HG03175 (cell line): ENCODE data around the gene RASSF8.
"Not testable (repeated sequence)": the region's sequence is repeated elsewhere in the genome, so short reads cannot be mapped to it uniquely, and the experiment has no call there.

ENCODE experiments used
- ATAC-seq: cut with Tn5 transposase; IDR thresholded peaks from one replicate; pipeline ENCODE4 v1.9.1; 2021; ENCODE audit warnings: mild to moderate bottlenecking, moderate library complexity; ENCODE audit not compliant: unreplicated experiment

Gene RASSF8

GRCh38 chr12:26055087-26055486, 96.6 kb downstream of the RASSF8 start:
- ATAC-seq: no peak

GRCh38 chr12:26056335-26056734, 97.9 kb downstream of the RASSF8 start:
- no peak for ATAC-seq

GRCh38 chr12:26057271-26057670, 98.8 kb downstream of the RASSF8 start:
- not testable (repeated sequence) for ATAC-seq

- no peak for ATAC-seq
Measured at GRCh38 chr12:26058308-26058707, 99.8 kb downstream of the RASSF8 start.

GRCh38 chr12:26058818-26059217, 100.3 kb downstream of the RASSF8 start:
- ATAC-seq: no peak

- ATAC-seq: no peak
Measured at GRCh38 chr12:26062006-26062405, 103.5 kb downstream of the RASSF8 start.

- no peak for ATAC-seq
Measured at GRCh38 chr12:26062566-26062965, 104.1 kb downstream of the RASSF8 start.

- no peak for ATAC-seq
Measured at GRCh38 chr12:26065451-26065850, 107.0 kb downstream of the RASSF8 start.

- ATAC-seq: no peak
Measured at GRCh38 chr12:26068503-26068902, 110.0 kb downstream of the RASSF8 start.

- no peak for ATAC-seq
Measured at GRCh38 chr12:26069796-26070195, 111.3 kb downstream of the RASSF8 start.

GRCh38 chr12:26077915-26078702, 119.6 kb downstream of the RASSF8 start:
- ATAC-seq: no peak

- no peak for ATAC-seq
Measured at GRCh38 chr12:26080911-26081310, 122.4 kb downstream of the RASSF8 start.

- ATAC-seq: no peak
Measured at GRCh38 chr12:26086936-26087335, 128.5 kb downstream of the RASSF8 start.

- ATAC-seq: no peak
Measured at GRCh38 chr12:26088998-26089397, 130.5 kb downstream of the RASSF8 start.

- no peak for ATAC-seq
Measured at GRCh38 chr12:26090836-26091510, 132.5 kb downstream of the RASSF8 start.

GRCh38 chr12:26091822-26092221, 133.3 kb downstream of the RASSF8 start:
- ATAC-seq: no peak

- ATAC-seq: no peak
Measured at GRCh38 chr12:26092346-26093105, 134.0 kb downstream of the RASSF8 start.

GRCh38 chr12:26095186-26095585, 136.7 kb downstream of the RASSF8 start:
- ATAC-seq: no peak

GRCh38 chr12:26096036-26096435, 137.6 kb downstream of the RASSF8 start:
- no peak for ATAC-seq

GRCh38 chr12:26097046-26097878, 138.8 kb downstream of the RASSF8 start:
- ATAC-seq: peak; percentile 67
